Lower lobe of right lung (tissue), 2 donors: ENCODE measurements around the gene WDR26. TPM values are rescaled to one million over a fixed set of nuclear protein-coding genes. Genes with fewer than 3 reads are reported as not detected.

Source experiments
- ATAC-seq, 2 donors: fragments of 200-7000 bp; cut with Tn5 transposase; one replicate each; pipeline ENCODE4 v1.9.1; 2020 to 2022; ENCODE audit warnings: mild to moderate bottlenecking in 2 of 2, moderate library complexity in 2 of 2
- DNase-seq: peaks from one replicate; pipeline ENCODE4 v3.0.0-alpha.2; 2020
- H3K27ac ChIP-seq: fragments of 200-600 bp; one replicate; pipeline ENCODE4 v1.8.0; 2022
- H3K27me3 ChIP-seq: fragments of 200-600 bp; one replicate; pipeline ENCODE4 v1.8.0; 2022; ENCODE audit warnings: low read depth
- H3K36me3 ChIP-seq: fragments of 200-600 bp; one replicate; pipeline ENCODE4 v1.8.0; 2022; ENCODE audit warnings: mild to moderate bottlenecking
- H3K4me1 ChIP-seq: fragments of 200-600 bp; one replicate; pipeline ENCODE4 v1.8.0; 2022
- H3K4me3 ChIP-seq: fragments of 200-600 bp; one replicate; pipeline ENCODE4 v1.8.0; 2022; ENCODE audit warnings: mild to moderate bottlenecking
- H3K9me3 ChIP-seq: fragments of 200-600 bp; one replicate; pipeline ENCODE4 v1.8.0; 2022
- CTCF ChIP-seq: fragments of 200-600 bp; IDR thresholded peaks from one replicate; pipeline ENCODE4 v1.8.0; 2022; ENCODE audit warnings: antibody characterized with exemption, mild to moderate bottlenecking
- intact Hi-C: fragments of 100-400 bp; cut with DNase I; formaldehyde crosslinking; loops from one replicate; pipeline ENCODE4 v1.11.0; 2022
- total RNA-seq: library from RNA; stranded (reverse); fragmentation: NEBNext Ultra II Directional; extraction: Animal tissue kit (Norgen Biotek cat#: 25700); gene quantifications from one replicate; pipeline ENCODE4 v1.2.1, GENCODE V29; 2021
- donor health status: DM: no; HTN: yes; CAD: no; lungs with severe emphysema.

WDR26 gene
- total RNA-seq, 1 donor from 2014 or later, result 86.6 TPM

DNA sequence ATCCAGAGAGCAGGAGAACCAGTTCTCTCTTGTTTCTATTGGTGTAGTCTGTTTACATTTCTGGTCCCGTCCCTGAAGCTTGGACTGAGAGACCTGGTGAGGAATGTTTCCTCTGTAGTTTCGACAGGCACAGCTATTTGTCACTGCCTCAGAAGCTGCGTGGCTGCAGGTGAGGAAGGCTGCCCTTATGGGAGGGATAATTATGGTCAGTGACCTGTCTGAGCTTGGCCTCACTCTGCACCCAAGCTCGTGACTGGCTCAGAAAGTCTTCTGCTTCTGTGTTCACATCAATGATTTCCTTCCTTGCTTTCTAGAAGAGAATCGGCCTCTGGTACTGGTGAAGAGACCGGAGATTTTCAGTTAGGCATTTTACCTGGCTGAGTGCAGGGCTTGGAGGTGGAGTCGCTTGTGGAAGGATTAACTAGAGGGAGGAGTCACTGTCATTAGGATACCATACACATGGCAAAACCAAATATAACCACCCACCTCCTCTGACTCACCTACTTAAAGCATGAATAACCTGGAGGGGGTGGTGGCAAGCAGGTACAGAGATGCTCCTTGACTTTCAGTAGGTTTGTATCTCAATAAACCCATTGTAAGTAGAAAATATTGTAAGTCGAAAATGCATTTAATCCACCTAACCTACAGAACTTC is 19.9 kb upstream of the WDR26 start:
- Histone ChIP-seq H3K9me3 (no peaks in the 10 kb centered on the region), H3K27ac (peak overlapping the region; percentile 61), H3K4me1 (peaks cover 35% of the 10 kb centered on the region), H3K36me3 (no peaks in the 10 kb centered on the region), H3K27me3 (no peaks in the 10 kb centered on the region), H3K4me3 (peak overlapping the region; percentile 10)
- intact Hi-C loops, result no loop called here
- peak; percentile 69 to 76 for ATAC-seq
- DNase-seq, result no peak
- TF ChIP-seq CTCF, result no peak

DNA sequence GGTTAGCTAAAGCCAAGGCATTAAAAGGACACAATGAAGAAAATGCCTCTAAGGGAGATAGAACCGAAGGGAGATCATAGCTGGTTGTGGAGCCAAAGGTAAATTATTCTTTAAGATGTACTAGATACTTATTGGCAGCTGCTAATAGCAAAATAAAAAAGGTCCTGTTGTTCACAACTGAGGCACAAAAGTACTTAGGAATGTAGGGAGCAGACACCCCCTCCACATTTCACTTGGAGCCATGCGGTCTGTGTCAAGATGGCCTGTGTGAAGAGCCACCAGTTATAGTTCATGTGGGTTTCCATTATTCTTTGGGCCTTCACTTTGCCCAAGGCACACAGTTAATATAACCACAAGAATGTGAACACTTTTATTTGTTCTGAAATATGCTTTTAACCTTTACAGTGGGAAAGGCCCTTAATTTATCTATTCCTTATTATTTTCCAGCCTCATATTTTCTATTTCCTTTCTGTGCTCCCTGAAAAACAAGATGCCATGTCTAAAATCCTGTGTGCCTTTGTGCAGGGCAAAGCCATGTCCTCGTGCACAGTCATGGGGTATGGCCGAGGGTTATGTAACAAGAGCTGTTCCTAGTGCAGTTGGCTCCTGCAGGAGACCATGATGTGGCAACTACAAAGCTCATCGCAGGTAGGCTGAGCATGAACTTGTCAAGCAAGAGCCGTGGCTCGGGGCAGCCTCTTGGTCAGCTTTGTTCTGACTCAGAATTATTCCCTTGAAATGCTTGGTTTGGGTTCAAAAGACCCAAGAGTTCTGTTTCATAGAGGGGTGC is 16.2 kb upstream of the WDR26 start:
- intact Hi-C loops, result no loop called here
- DNase-seq (no peak), ATAC-seq (no peak)
- H3K4me3 ChIP-seq, result no peak overlapping the region
- no peak overlapping the region for H3K27ac ChIP-seq
- peaks cover 16% of the 10 kb centered on the region for H3K4me1 ChIP-seq
- H3K36me3 ChIP-seq, result no peaks in the 10 kb centered on the region
- H3K9me3 ChIP-seq, result no peaks in the 10 kb centered on the region
- no peak for TF ChIP-seq CTCF
- no peaks in the 10 kb centered on the region for H3K27me3 ChIP-seq

- no peak for TF ChIP-seq CTCF
- Histone ChIP-seq H3K36me3 (no peaks in the 10 kb centered on the region), H3K4me3 (no peak overlapping the region), H3K27ac (no peak overlapping the region), H3K4me1 (peaks cover 12% of the 10 kb centered on the region), H3K27me3 (no peaks in the 10 kb centered on the region), H3K9me3 (no peaks in the 10 kb centered on the region)
- DNase-seq (no peak), ATAC-seq (no peak)
- intact Hi-C loops, result no loop called here
Observed at GRCh38 chr1:224450159-224450558, 15.6 kb upstream of the WDR26 start.

DNA sequence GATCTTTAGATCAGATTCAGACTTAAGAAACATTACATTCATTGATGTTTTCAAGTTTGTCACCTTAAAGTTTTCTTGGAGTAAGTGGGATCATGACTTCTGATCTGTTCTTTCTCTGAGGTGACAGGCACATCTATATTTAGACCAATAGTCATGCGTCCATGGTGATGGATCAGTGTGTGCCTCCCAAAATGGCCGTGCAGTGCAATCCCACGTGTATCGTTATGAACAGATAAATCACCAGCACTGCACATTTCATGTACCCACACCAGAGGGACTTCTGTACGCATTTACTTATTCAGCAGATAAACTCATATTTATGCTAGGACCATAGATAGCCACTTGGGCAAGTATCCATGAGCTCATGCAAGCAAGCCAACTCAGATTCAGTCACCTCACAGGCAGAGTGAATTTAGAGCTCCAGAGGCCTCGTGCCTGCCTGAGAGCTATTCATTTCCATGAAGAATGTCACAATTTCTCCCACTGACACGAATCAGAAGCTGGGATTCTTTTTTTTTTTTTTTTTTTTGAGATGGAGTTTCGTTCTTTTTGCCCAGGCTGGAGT is 13.9 kb upstream of the WDR26 start:
- Histone ChIP-seq H3K36me3 (no peaks in the 10 kb centered on the region), H3K4me1 (peaks cover 12% of the 10 kb centered on the region), H3K9me3 (no peaks in the 10 kb centered on the region), H3K27ac (no peak overlapping the region), H3K4me3 (no peak overlapping the region), H3K27me3 (no peaks in the 10 kb centered on the region)
- no peak for TF ChIP-seq CTCF
- ATAC-seq, result no peak
- intact Hi-C loops, result no loop called here
- DNase-seq, result no peak

GRCh38 chr1:224447971-224448370 is 13.4 kb upstream of the WDR26 start:
- no peak overlapping the region for H3K27ac ChIP-seq
- TF ChIP-seq CTCF, result no peak
- DNase-seq (no peak), ATAC-seq (no peak)
- no peaks in the 10 kb centered on the region for H3K27me3 ChIP-seq
- H3K4me3 ChIP-seq, result no peak overlapping the region
- intact Hi-C loops, result no loop called here
- no peaks in the 10 kb centered on the region for H3K9me3 ChIP-seq
- peaks cover 12% of the 10 kb centered on the region for H3K4me1 ChIP-seq
- no peaks in the 10 kb centered on the region for H3K36me3 ChIP-seq
